Activated T-cell treated with anti-CD3 and anti-CD28 coated beads, Interleukin-2, amount 50 U/mL, for 24 hours (primary cell): ENCODE measurements around the gene DCC.

Source experiments
- DNase-seq: peaks from one replicate; pipeline ENCODE4 v3.0.0-alpha.2; 2020
- H3K27ac Mint-ChIP-seq: 2 replicates; pipeline ENCODE4 v1.8.0; 2020; ENCODE audit warnings: mild to moderate bottlenecking, mixed read lengths
- H3K27me3 Mint-ChIP-seq: 2 replicates; pipeline ENCODE4 v1.8.0; 2020; ENCODE audit warnings: mixed read lengths
- H3K36me3 Mint-ChIP-seq: 2 replicates; pipeline ENCODE4 v1.8.0; 2020; ENCODE audit warnings: low read depth, mixed read lengths
- H3K4me1 Mint-ChIP-seq: 2 replicates; pipeline ENCODE4 v1.8.0; 2020; ENCODE audit warnings: low read depth, mixed read lengths
- H3K4me3 Mint-ChIP-seq: 2 replicates; pipeline ENCODE4 v1.8.0; 2020; ENCODE audit warnings: mild to moderate bottlenecking, moderate library complexity, mixed read lengths
- H3K9me3 Mint-ChIP-seq: 2 replicates; pipeline ENCODE4 v1.8.0; 2020; ENCODE audit warnings: mixed read lengths

Gene DCC

DNA sequence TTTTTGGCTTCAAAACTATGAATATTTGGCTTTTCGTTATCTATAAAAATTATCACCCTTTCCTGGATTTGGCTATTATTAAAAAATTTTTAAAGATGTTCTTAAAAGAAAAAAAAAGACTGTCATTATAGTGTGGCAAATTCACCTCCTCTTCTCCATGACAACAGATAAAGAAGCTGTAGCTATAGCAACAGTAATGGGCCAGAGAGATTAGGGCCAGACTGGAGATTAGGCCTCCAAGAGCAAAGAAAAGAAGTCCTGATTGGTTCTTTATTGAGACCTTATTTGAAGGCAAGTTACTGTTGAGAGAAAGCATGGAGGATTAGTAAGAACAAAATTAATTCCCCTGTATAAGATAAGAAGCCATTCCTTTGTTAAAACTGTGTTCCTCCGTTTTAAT lies 812.5 kb downstream of the DCC start:
- no peak overlapping the region for H3K27ac Mint-ChIP-seq
- H3K9me3 Mint-ChIP-seq, result peaks cover 6% of the 10 kb centered on the region
- H3K4me3 Mint-ChIP-seq, result no peak overlapping the region
- no peaks in the 10 kb centered on the region for H3K4me1 Mint-ChIP-seq
- DNase-seq, result no peak
- no peaks in the 10 kb centered on the region for H3K27me3 Mint-ChIP-seq
- no peaks in the 10 kb centered on the region for H3K36me3 Mint-ChIP-seq

DNA sequence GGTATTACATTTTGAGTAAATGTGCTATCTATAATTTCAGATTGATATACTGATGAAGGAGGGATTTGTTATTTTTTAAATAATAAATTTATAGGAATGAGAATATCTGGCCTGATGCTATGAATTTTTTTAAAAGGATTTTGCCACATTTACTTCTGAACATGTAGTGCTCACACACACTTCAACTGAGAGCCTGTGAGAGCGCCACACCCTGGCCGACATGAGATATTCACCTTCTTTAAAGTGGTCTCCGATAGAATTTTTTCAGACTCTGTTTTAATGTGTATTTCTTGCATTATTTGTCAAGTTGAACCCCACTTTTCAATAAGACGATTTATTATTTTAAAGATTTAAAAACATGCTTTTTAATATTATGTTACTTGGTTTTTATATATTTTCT lies 813.3 kb downstream of the DCC start:
- Mint-ChIP-seq H3K27ac (no peak overlapping the region), H3K4me1 (no peaks in the 10 kb centered on the region), H3K4me3 (no peak overlapping the region), H3K27me3 (no peaks in the 10 kb centered on the region), H3K36me3 (no peaks in the 10 kb centered on the region), H3K9me3 (peaks cover 4% of the 10 kb centered on the region)
- no peak for DNase-seq

DNA sequence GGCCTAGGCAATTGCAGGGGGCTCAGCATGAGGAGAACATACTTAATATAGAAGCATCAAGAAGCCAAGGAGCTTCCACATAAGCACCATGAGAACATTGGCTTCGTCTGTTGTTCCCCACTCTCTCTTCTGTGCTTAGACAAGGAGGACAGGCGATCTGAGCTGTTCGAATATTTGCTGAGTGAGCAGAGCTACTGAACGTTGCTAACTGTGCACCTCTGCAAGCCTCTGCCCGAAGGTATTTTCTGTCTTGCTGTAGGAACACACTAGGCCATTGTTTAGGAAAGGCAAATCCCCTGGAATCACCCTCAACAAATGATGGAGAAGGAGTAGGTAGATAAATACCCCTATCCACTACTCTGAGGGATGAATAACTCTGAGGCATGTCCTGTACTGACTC lies 813.8 kb downstream of the DCC start:
- no peaks in the 10 kb centered on the region for H3K27me3 Mint-ChIP-seq
- peaks cover 3% of the 10 kb centered on the region for H3K9me3 Mint-ChIP-seq
- no peak overlapping the region for H3K4me3 Mint-ChIP-seq

DNA sequence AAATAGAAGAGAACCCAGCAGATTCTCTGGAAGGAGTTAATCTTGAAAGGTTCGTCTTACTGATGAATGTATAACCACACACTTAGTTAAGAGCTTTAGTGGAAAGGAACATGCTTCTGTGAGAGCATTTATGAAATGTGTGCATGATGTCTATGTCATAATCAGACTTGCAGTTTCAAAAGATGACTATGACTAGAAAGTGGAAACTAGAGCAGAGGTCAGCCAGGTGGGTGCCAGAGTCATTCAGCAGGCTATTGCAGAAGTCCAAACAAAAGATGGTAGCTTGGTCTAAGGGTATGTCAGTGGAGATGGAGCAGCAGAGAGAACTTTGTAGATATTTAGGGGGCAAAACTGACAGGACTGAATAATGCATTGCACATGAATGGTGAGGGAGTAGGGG lies 825.8 kb downstream of the DCC start:
- peaks cover 20% of the 10 kb centered on the region for H3K9me3 Mint-ChIP-seq
- no peaks in the 10 kb centered on the region for H3K36me3 Mint-ChIP-seq
- DNase-seq, result no peak
- H3K27ac Mint-ChIP-seq, result no peak overlapping the region
- H3K27me3 Mint-ChIP-seq, result no peaks in the 10 kb centered on the region
- no peak overlapping the region for H3K4me3 Mint-ChIP-seq
- H3K4me1 Mint-ChIP-seq, result no peaks in the 10 kb centered on the region

More for the DNA sequence above, 813.8 kb downstream of the DCC start:
- H3K4me1 Mint-ChIP-seq, result no peaks in the 10 kb centered on the region
- no peak overlapping the region for H3K27ac Mint-ChIP-seq
- no peaks in the 10 kb centered on the region for H3K36me3 Mint-ChIP-seq
- no peak for DNase-seq

DNA sequence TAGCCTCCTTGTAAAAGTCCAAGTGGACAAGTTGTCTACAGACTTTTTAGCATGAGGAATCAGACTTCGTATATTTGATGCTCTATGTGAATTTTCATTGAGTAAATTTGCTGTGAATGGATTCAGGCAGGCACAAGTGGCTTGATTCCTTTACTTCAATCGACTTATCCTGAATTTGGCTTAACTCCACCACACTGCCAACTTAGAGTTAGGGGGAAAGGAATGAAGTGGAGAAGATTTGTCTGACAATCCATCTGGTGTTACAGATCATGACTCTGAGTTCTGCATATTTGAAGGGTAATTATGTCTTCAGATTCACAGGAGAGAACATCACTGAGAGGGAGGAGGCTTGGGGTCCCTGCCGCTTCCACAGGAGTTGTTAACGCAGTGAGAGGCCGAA lies 829.3 kb downstream of the DCC start:
- no peaks in the 10 kb centered on the region for H3K27me3 Mint-ChIP-seq
- H3K4me1 Mint-ChIP-seq, result no peaks in the 10 kb centered on the region
- H3K4me3 Mint-ChIP-seq, result no peak overlapping the region
- no peak for DNase-seq
- H3K27ac Mint-ChIP-seq, result no peak overlapping the region
- H3K36me3 Mint-ChIP-seq, result no peaks in the 10 kb centered on the region
- peaks cover 16% of the 10 kb centered on the region for H3K9me3 Mint-ChIP-seq

DNA sequence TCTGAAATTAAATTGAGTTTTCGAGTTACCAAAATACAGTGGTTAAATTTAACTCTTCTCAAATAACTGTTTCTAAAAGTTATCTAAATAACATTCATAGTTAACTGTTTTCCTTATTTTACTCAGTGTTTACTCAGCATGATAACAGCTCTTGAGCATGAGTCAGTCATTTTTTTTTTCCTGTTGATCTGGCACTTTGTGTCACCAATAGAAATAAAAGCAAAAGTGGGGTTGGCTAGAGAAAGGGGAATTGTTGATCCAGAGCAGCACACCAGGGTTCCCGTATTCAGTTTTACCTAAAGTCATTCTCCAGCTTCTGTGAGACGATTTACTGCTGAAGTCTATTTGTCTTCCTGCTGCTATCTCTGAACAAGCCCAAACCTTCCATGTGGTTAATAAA lies 851.6 kb downstream of the DCC start:
- no peaks in the 10 kb centered on the region for H3K27me3 Mint-ChIP-seq
- DNase-seq, result no peak
- H3K36me3 Mint-ChIP-seq, result no peaks in the 10 kb centered on the region
- no peak overlapping the region for H3K27ac Mint-ChIP-seq
- H3K4me3 Mint-ChIP-seq, result no peak overlapping the region
- no peaks in the 10 kb centered on the region for H3K9me3 Mint-ChIP-seq
- no peaks in the 10 kb centered on the region for H3K4me1 Mint-ChIP-seq

DNA sequence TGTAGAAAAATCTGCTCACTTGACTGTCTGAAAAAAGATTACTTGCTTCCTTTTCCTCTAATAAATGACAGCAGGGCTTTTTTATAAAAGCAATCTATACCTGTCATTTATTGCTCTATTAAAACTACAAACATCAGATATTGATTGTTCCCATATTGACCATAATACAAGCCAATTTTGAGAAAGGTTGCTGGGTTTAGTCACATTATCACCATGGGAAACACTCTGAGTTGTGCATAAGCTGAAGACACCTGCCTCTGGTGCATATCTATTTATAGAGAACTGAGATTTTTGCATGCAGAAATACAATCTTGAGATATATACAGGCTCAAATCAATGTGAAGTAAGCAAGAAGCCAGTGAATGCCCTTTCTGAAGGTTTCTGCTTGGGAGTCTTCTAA lies 853.9 kb downstream of the DCC start:
- H3K4me1 Mint-ChIP-seq, result no peaks in the 10 kb centered on the region
- no peak overlapping the region for H3K27ac Mint-ChIP-seq
- H3K36me3 Mint-ChIP-seq, result no peaks in the 10 kb centered on the region
- H3K9me3 Mint-ChIP-seq, result no peaks in the 10 kb centered on the region
- H3K4me3 Mint-ChIP-seq, result no peak overlapping the region
- DNase-seq, result no peak
- no peaks in the 10 kb centered on the region for H3K27me3 Mint-ChIP-seq

DNA sequence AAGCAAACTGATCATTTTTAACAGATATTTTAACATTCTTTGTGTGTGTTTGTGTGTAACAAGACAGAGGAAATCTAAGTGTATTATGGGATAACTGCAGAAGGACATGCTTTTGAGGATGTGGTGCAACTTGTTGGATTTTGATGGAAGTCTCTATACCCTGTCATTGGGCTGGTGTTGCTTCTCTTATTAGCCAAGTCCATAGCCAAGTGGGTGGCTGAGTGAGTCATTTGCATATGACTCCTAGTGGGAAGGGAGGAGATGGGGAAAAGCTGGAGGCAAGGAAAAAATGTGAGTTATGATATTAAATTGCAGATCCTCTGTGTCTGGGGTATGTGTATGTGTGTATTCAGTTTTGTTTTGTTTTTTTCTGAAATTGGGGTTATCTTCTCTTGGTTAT lies 879.9 kb downstream of the DCC start:
- Mint-ChIP-seq H3K27ac (no peak overlapping the region), H3K9me3 (peaks cover 3% of the 10 kb centered on the region), H3K4me3 (no peak overlapping the region), H3K36me3 (no peaks in the 10 kb centered on the region), H3K4me1 (no peaks in the 10 kb centered on the region), H3K27me3 (no peaks in the 10 kb centered on the region)
- DNase-seq, result no peak

DNA sequence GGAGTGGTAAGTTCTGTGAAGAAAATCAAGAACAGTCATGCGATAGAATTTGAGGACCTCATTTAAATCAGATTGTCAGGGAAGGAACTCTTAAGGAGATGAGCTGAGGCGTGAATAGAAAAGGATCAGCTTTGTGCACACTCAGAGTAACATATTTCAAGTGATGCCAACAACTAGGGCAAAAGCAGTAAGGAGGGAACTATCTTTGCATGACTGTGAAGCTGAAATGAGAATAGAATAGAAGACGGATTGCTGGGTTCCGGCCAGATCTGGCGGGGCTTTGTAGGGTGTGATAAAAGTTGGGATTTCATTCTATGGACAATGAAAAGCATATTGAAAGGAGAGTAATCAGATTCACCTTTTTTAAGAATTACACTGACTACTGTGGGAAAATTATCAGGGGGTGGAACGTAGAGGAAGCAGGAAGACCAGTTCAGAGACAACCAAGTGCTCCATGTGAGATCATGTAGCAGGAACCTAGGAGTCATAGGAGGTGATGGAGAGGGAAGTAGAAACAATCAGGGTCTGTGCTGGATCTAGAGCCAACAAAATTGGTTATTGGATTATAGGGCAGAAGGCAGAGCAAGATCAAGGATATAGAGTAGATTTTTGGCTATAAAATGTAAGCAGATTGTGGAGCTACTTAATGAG lies 884.3 kb downstream of the DCC start:
- no peak overlapping the region for H3K4me3 Mint-ChIP-seq
- H3K4me1 Mint-ChIP-seq, result no peaks in the 10 kb centered on the region
- no peaks in the 10 kb centered on the region for H3K27me3 Mint-ChIP-seq
- H3K27ac Mint-ChIP-seq, result no peak overlapping the region
- no peaks in the 10 kb centered on the region for H3K9me3 Mint-ChIP-seq
- H3K36me3 Mint-ChIP-seq, result no peaks in the 10 kb centered on the region
- no peak for DNase-seq

DNA sequence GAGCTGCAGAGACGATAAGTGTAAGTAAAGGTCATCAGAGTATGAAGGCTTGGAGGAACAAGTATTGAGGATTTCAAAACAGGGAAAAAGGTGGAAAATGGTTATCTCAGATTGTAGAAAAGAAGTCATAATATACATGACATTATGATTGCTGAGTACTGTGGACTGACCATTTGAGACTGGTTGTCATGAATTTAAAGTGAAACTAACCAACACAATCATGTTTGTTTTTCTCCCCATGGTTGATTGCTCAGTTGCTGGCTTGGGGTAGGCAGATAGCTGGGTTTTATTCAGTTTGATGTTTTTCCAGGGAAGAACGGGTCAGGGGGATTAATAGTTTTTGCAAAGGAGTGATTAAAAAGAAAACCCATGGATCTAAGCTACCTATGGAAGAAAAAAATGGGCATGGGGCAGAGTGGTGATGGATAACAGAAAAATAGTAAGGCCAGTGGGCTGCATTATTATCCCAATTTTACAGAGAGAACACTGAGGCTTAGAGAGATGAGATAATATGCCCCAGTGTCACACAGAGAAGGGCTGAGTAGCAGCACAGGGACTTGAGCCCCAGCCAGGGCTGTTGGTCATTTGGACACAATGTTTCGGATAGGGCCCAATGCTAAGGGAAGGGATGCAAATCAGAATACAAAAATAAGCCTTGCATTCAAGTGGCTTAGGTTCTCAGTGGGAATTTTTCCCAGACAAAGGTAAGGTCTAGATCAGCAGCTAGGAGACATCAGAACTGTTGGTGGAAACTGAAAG lies 885.7 kb downstream of the DCC start:
- H3K27ac Mint-ChIP-seq, result no peak overlapping the region
- no peaks in the 10 kb centered on the region for H3K4me1 Mint-ChIP-seq
- H3K4me3 Mint-ChIP-seq, result no peak overlapping the region
- no peak for DNase-seq
- H3K27me3 Mint-ChIP-seq, result no peaks in the 10 kb centered on the region
- no peaks in the 10 kb centered on the region for H3K9me3 Mint-ChIP-seq
- H3K36me3 Mint-ChIP-seq, result no peaks in the 10 kb centered on the region

DNA sequence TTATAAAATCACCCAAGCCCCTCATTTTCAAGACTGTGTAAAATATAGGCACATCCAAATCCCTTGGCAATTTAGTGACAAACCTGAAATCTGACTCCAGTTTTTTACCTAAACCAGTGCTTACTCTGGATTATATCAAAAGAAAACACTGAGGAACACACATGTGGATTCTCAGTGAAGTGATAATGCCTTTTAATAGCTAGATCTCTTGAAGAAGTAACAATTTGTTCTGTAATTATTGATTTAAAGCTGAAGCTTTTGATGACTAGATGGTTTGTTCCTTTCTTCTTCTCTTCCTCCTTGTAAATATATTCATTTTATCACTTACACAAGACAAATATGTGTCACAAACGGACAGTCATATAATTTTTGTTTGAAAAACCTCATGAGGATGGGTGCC lies 894.6 kb downstream of the DCC start:
- H3K9me3 Mint-ChIP-seq, result peaks cover 8% of the 10 kb centered on the region
- no peaks in the 10 kb centered on the region for H3K4me1 Mint-ChIP-seq
- no peak overlapping the region for H3K27ac Mint-ChIP-seq
- no peak overlapping the region for H3K4me3 Mint-ChIP-seq
- H3K27me3 Mint-ChIP-seq, result no peaks in the 10 kb centered on the region
- H3K36me3 Mint-ChIP-seq, result no peaks in the 10 kb centered on the region
- no peak for DNase-seq

DNA sequence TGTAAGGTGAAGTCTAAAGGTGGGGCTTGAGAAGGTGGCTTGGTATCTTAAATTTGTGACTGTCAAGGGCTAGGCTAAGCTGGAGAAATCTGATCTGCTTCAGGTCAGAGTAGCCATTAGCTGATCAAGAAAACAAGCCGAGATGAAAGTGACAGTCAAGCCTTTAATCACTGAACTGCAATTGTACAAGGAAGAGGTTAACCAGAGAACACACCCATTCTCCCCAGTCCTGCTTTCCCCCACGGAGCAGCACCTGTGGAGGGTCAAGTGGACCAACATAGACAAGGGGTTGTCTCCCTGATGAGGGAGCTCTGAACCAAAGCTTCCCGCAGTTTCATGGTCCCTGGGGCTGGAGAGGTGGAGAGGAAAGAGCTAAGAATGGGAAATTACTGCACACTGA lies 901.2 kb downstream of the DCC start:
- Mint-ChIP-seq H3K4me3 (no peak overlapping the region), H3K4me1 (no peaks in the 10 kb centered on the region), H3K27ac (no peak overlapping the region), H3K9me3 (peaks cover 15% of the 10 kb centered on the region), H3K36me3 (no peaks in the 10 kb centered on the region), H3K27me3 (no peaks in the 10 kb centered on the region)
- DNase-seq, result no peak

DNA sequence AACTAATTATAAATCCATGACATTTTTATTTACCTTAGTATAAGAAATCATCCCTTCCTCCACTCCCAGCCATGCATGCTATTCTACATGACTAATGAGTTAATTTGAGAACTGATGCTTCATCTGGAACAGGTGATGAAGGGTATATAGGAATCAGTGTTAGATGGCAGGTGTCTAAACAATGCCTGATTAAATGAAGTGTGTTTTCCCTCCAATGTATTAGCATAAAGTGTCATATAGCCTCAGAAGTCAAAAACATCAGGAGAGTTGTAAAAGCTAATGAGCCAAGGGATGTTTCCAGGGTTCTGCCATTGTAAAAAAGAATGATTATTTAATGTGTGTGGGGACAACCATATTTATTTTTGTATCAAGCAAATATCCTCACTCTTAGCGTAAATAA lies 913.8 kb downstream of the DCC start:
- Mint-ChIP-seq H3K36me3 (no peaks in the 10 kb centered on the region), H3K4me1 (no peaks in the 10 kb centered on the region)
- DNase-seq, result no peak

DNA sequence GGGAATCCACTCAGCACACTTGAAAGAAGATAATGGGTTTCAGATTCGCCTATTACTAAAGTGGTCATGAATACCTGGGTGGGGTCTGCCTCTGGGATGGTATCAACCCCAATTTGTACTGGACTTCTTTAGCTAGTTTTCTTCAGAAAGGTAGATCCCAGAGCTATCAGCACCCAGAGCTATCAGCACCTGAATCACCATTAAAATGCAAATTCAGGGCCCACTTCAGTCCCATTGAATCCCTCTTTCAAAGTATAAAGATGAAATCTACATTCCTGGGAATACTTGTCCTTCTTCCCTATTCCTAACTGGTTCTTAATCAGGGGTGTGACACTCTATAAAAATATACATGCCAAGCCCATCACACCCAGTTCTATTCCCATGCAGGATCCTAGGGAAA lies 914.3 kb downstream of the DCC start:
- Mint-ChIP-seq H3K4me1 (no peaks in the 10 kb centered on the region), H3K36me3 (no peaks in the 10 kb centered on the region), H3K27ac (no peak overlapping the region), H3K9me3 (peaks cover 19% of the 10 kb centered on the region), H3K4me3 (no peak overlapping the region), H3K27me3 (no peaks in the 10 kb centered on the region)
- no peak for DNase-seq

More for the DNA sequence above, 913.8 kb downstream of the DCC start:
- no peaks in the 10 kb centered on the region for H3K27me3 Mint-ChIP-seq
- H3K4me3 Mint-ChIP-seq, result no peak overlapping the region
- no peak overlapping the region for H3K27ac Mint-ChIP-seq
- peaks cover 19% of the 10 kb centered on the region for H3K9me3 Mint-ChIP-seq

DNA sequence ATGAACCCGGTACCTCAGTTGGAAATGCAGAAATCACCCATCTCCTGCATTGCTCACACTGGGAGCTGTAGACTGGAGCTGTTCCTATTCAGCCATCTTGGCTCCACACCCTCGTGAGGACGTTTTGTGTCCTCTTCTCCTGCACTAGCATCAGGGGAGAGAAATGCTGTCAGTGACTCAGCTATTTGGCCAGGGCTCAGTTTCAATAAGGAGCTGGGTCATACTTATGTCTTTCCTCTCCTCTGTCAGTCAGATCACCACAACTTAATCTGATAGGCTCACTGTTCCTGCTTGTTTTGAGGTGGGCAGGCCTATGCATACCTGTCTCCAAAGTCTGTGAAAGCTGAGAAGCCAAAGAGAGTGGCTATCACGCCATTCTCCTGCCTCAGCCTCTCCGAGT lies 921.2 kb downstream of the DCC start:
- H3K4me1 Mint-ChIP-seq, result no peaks in the 10 kb centered on the region
- H3K36me3 Mint-ChIP-seq, result no peaks in the 10 kb centered on the region
- DNase-seq, result no peak
- peaks cover 14% of the 10 kb centered on the region for H3K9me3 Mint-ChIP-seq
- no peaks in the 10 kb centered on the region for H3K27me3 Mint-ChIP-seq
- no peak overlapping the region for H3K4me3 Mint-ChIP-seq
- no peak overlapping the region for H3K27ac Mint-ChIP-seq
